ENCODE results near the gene SMARCC2.
A peak's percentile ranks its signal among the peaks of the same experiment; 100 is the strongest.

SMARCC2 gene

DNA sequence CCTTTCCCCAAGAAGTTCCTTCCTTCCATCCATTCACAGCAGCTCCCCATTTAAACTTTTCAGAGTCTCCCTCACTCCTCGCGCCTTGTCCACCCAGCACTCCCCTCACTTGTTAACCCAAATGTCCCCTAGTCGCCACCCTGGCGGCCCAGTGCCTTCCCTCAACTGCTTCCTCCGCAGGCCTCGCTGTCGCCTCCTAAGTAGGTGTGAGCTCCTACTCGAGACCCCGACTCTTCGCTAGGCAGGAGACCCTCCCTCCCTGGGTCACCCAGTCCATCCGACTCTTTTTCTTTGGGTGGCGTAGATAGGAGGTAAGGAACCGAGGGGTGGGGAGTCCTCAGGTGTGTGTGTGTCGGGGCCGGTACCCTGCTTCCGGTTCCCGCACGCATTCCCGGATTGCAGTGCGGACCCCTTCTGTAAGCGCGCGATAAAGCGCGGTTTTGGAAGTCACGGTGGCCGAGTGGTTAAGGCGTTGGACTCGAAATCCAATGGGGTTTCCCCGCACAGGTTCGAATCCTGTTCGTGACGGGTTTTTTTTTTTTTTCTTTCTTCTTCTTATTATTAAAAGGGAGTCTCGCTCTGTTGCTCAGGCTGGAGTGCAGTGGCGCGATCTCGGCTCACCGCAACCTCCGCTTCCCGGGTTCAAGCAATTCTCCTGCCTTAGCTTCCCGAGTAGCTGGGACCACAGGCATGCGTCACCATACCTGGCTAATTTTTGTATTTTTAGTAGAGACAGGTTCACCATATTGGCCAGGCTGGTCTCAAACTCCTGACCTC is 823 bp upstream of the SMARCC2 start:
- peak overlapping the region; percentile 57 for H3K4me3 ChIP-seq (ENCODE audit: low read depth, low read length)
- DNase-seq (ENCODE audit: low read depth): peak; percentile 94
- TF ChIP-seq, protein P1, sequence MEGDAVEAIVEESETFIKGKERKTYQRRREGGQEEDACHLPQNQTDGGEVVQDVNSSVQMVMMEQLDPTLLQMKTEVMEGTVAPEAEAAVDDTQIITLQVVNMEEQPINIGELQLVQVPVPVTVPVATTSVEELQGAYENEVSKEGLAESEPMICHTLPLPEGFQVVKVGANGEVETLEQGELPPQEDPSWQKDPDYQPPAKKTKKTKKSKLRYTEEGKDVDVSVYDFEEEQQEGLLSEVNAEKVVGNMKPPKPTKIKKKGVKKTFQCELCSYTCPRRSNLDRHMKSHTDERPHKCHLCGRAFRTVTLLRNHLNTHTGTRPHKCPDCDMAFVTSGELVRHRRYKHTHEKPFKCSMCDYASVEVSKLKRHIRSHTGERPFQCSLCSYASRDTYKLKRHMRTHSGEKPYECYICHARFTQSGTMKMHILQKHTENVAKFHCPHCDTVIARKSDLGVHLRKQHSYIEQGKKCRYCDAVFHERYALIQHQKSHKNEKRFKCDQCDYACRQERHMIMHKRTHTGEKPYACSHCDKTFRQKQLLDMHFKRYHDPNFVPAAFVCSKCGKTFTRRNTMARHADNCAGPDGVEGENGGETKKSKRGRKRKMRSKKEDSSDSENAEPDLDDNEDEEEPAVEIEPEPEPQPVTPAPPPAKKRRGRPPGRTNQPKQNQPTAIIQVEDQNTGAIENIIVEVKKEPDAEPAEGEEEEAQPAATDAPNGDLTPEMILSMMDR (IDR thresholded peaks at IDR 0.05; ENCODE audit: insufficient read depth, low read depth, low read length, missing control alignments): no peak

DNA sequence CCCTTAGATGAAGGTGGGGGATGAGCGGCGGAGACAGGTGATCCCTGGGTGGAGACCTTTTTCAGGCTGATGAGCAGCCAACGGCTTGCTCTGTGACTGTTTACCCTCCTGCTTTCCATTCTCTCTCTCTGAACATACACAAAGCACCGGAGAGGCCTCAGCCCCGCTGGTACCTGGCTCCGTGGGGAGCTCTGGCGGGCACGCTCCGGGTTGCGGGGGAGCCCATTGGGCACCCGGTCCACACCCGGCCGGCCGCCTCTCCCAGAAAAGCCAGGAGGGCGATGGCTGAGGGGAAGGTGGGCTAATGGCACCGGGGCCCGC is 545 bp downstream of the SMARCC2 start:
- H3K4me3 ChIP-seq (ENCODE audit: low read depth, low read length): peak overlapping the region; percentile 73
- DNase-seq (ENCODE audit: low read depth): peak; percentile 22
- TF ChIP-seq, protein P1 (IDR thresholded peaks at IDR 0.05; ENCODE audit: insufficient read depth, low read depth, low read length, missing control alignments): no peak

DNA sequence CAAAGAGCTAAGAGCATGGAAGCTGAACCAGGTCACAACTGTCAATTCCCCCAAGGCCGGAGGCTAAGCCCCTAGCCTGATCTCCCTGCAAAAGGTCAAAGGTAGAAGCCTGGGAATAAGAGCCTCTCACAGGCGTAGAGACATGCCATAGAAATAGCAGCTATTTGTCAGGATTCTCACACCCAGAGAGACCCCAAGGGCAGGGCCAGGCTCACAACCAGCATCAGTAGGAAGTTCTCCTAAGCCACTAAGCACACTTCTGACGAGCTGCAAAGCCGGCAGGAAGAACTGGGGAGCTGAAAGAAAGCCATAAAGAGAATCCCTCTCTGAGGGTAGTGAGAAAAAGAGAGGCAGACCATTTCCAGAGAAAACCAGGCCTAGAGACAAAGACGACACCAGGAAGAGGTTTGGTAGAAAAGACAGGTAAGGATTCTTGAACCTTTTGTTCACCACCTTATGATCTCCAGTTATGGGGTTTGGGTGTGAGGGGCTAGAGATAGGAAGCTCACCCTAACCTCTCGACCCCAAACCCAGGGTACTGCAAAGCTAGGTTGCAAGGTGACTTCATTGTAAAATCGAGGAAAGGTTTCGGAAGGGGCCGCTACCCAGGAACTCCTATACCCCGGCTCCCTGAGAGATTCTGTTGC is 1.0 kb downstream of the SMARCC2 start:
- DNase-seq (ENCODE audit: low read depth): peak; percentile 23
- TF ChIP-seq, protein P1 (IDR thresholded peaks at IDR 0.05; ENCODE audit: insufficient read depth, low read depth, low read length, missing control alignments): no peak
- H3K4me3 ChIP-seq (ENCODE audit: low read depth, low read length): peak overlapping the region; percentile 73

DNA sequence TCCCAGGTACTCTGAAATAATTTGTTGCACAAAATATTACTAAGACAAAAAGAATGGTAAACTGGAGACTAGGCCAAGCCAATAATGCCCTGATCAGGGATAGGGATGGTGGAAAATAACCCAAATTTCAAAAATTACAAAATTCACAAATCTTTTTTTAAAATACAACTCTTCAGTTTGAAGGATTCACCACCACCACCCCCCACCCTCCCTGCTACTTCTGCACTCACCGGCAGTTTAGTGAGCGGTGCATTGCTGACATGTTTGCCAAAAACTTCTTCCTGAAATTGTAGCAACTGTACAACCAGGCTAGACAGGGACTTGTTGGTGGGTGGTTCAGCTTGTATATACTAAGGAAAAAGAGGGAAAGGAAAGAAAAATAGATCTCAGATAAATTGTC is 2.3 kb downstream of the SMARCC2 start:
- no peak for DNase-seq (ENCODE audit: low read depth)
- TF ChIP-seq, protein P1 (IDR thresholded peaks at IDR 0.05; ENCODE audit: insufficient read depth, low read depth, low read length, missing control alignments): no peak
- no peak overlapping the region for H3K4me3 ChIP-seq (ENCODE audit: low read depth, low read length)

DNA sequence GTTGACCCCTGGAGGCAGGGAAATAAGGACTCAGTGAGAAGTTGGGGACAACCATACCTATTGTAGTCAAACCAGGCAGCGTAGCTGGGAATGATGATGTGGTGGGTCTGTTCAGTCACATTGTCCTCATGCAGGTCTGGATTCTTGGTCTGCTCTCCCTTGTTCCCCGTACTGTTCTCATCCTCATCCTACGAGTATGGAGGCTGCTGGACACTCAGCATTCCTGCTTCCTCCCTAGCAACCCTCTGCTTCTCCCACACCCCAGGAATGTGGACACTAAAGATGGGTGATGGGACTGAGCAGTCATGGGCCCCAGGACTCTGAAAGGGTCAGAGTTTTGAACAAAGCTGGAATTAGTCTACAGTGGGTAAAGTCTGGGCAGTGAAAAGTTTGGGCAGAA is 10.9 kb downstream of the SMARCC2 start:
- H3K4me3 ChIP-seq (ENCODE audit: low read depth, low read length): no peak overlapping the region
- TF ChIP-seq, protein P1 (IDR thresholded peaks at IDR 0.05; ENCODE audit: insufficient read depth, low read depth, low read length, missing control alignments): no peak
- no peak for DNase-seq (ENCODE audit: low read depth)

DNA sequence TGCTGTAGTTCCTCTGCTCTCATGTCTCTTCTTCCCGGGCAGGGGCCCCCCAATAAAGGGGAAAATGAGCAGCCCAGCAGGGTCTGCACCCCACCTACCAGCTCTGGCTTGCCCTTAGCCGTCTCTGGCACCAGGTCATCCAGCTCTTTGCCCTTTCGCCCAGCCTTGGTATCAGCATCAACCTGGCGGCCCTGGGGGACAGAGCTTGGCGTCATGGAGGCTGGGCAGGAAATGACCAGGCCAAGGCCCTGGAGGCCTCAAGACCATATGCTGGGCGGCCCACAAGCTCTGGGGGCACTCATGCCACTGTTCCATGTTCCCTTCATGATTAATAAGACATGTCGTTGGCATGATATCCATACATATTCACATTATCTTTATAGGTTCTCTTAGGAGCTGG is 16.4 kb downstream of the SMARCC2 start:
- no peak for DNase-seq (ENCODE audit: low read depth)
- TF ChIP-seq, protein P1 (IDR thresholded peaks at IDR 0.05; ENCODE audit: insufficient read depth, low read depth, low read length, missing control alignments): no peak
- H3K4me3 ChIP-seq (ENCODE audit: low read depth, low read length): no peak overlapping the region
